Stimulated activated CD4-positive, alpha-beta T cell treated with anti-CD3 and anti-CD28 coated beads, Interleukin-12 subunit alpha, Interleukin-12 subunit beta, amount 100 ng/mL, for 24 hours (primary cell): Measurements from ENCODE around the gene EXOC1L.

Experiments
- DNase-seq, 2 experiments: peaks; one replicate each; pipeline ENCODE4 v3.0.0-alpha.2; 2020; ENCODE audit warnings: low read depth in 2 of 2

The EXOC1L gene

GRCh38 chr4:55884093-55884850 is 64.7 kb downstream of the EXOC1L start:
- no peak for DNase-seq

- no peak for DNase-seq
Measured at GRCh38 chr4:55884851-55885219, 65.2 kb downstream of the EXOC1L start.
